Measurements from ENCODE around the gene RWDD4. TPM values are rescaled to one million over a fixed set of nuclear protein-coding genes. Genes with fewer than 3 reads are reported as not detected.

RWDD4 gene
- total and polyA plus RNA-seq, 2 experiments from 2014 or later, result 20.6 to 30.3 TPM

DNA sequence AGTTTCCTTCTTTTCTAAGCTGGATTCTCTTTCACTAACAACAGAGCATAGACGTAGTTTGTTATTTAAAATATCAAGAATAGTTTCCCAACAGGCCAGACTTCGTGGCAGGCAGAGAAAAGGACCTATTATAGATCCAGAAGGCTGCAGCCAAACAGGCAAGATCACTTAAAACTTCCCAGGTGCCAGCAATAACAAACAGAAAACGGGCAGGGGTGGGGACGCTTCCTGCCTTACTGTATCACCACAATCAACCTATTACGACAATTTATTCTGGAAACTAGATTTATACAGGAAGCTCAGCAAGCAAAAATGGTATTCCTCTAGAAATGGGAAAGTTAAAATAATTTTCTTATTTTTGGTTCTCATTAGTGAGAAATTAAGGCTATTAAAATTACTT is 22.1 kb downstream of the RWDD4 start:
- peak overlapping the region; percentile 62 for H3K4me2 ChIP-seq
- no peak for DNase-seq (ENCODE audit: low spot score)
- TF ChIP-seq CTCF (IDR thresholded peaks at IDR 0.05; ENCODE audit: poor library complexity) (no peak), EZH2 (IDR thresholded peaks at IDR 0.05; ENCODE audit: borderline replicate concordance) (no peak), EZH2phosphoT487 (IDR thresholded peaks at IDR 0.05; ENCODE audit: low read depth, severe bottlenecking, unreplicated experiment) (no peak)
- H4K20me1 ChIP-seq (ENCODE audit: insufficient read depth, poor library complexity, severe bottlenecking), result no peaks in the 10 kb centered on the region
- H3K4me1 ChIP-seq (ENCODE audit: insufficient read depth), result no peaks in the 10 kb centered on the region
- peak overlapping the region; percentile 10 for H2AFZ ChIP-seq
- no peaks in the 10 kb centered on the region for H3K9me2 ChIP-seq (replicated peaks; ENCODE audit: insufficient read depth)
- H3K4me3 ChIP-seq, result no peak overlapping the region
- WGBS (ENCODE audit: low lambda C conversion rate, missing lambda C conversion rate), result 49% methylated on average over 5 of the region's 5 CpGs
- no peaks in the 10 kb centered on the region for H3K36me3 ChIP-seq (replicated peaks; ENCODE audit: insufficient read depth, low read depth)
- H3K9me3 ChIP-seq (ENCODE audit: low read depth), result no peaks in the 10 kb centered on the region
- H3K79me2 ChIP-seq, result no peaks in the 10 kb centered on the region
- peak overlapping the region; percentile 57 for H3K27ac ChIP-seq
- no peaks in the 10 kb centered on the region for H3K27me3 ChIP-seq

DNA sequence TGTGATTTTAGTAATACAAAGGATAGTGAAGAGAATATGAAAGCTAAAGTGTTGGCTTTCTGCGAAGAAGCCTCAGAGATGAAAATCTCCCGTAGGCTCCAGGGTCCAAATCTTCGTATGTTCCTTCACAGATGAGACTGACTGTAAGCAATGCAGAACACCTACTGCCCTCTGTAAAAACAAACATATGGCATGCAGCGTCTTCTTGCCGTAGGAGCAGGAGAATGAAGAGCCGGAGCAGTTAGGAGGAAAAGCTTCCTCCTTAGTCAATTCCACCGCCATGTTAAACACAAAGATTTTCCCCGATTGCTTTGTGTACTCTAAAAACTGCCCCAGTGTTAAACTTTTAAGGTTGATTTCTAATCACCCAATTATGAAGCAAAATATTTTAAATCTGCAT is 22.5 kb downstream of the RWDD4 start:
- no peak overlapping the region for H3K4me3 ChIP-seq
- H3K9me2 ChIP-seq (replicated peaks; ENCODE audit: insufficient read depth), result no peaks in the 10 kb centered on the region
- H3K4me1 ChIP-seq (ENCODE audit: insufficient read depth), result no peaks in the 10 kb centered on the region
- H3K9me3 ChIP-seq (ENCODE audit: low read depth), result no peaks in the 10 kb centered on the region
- H3K36me3 ChIP-seq (replicated peaks; ENCODE audit: insufficient read depth, low read depth), result no peaks in the 10 kb centered on the region
- peak overlapping the region; percentile 57 for H3K27ac ChIP-seq
- peak overlapping the region; percentile 10 for H2AFZ ChIP-seq
- H4K20me1 ChIP-seq (ENCODE audit: insufficient read depth, poor library complexity, severe bottlenecking), result no peaks in the 10 kb centered on the region
- peak overlapping the region; percentile 62 for H3K4me2 ChIP-seq
- WGBS (ENCODE audit: low lambda C conversion rate, missing lambda C conversion rate), result 64% methylated on average over 8 of the region's 8 CpGs
- H3K27me3 ChIP-seq, result no peaks in the 10 kb centered on the region
- no peaks in the 10 kb centered on the region for H3K79me2 ChIP-seq
- TF ChIP-seq EZH2 (IDR thresholded peaks at IDR 0.05; ENCODE audit: borderline replicate concordance) (no peak), CTCF (IDR thresholded peaks at IDR 0.05; ENCODE audit: poor library complexity) (peak; percentile 18)
- peak; percentile 34 for DNase-seq (ENCODE audit: low spot score)

DNA sequence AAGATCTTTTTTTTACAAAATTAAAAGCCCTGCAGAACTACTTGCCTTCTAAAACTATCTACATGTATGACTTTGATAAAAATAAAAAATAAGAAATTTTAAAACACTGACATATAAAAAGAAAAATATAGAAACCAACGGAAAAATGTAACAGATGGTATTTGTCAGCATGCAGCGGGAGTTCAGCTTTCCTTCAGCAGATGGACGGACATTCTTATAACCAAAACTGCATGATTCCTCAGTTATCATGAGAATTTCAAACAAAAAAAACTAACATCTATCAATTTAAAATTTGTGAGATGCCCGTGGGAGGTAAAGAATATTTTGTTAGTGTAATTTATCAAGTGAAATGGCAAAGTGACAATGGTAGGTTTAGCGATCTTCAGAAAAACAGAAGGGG is 23.2 kb downstream of the RWDD4 start:
- WGBS (ENCODE audit: low lambda C conversion rate, missing lambda C conversion rate), result 87% methylated on average over 5 of the region's 5 CpGs
- Histone ChIP-seq H3K27me3 (no peaks in the 10 kb centered on the region), H3K27ac (no peak overlapping the region)

More for the DNA sequence above, 23.2 kb downstream of the RWDD4 start:
- TF ChIP-seq EZH2phosphoT487 (IDR thresholded peaks at IDR 0.05; ENCODE audit: low read depth, severe bottlenecking, unreplicated experiment) (no peak), EZH2 (IDR thresholded peaks at IDR 0.05; ENCODE audit: borderline replicate concordance) (no peak), CTCF (IDR thresholded peaks at IDR 0.05; ENCODE audit: poor library complexity) (no peak)
- no peaks in the 10 kb centered on the region for H3K4me1 ChIP-seq (ENCODE audit: insufficient read depth)
- no peak for DNase-seq (ENCODE audit: low spot score)
- H3K79me2 ChIP-seq, result no peaks in the 10 kb centered on the region
- no peak overlapping the region for H2AFZ ChIP-seq
- H3K9me2 ChIP-seq (replicated peaks; ENCODE audit: insufficient read depth), result no peaks in the 10 kb centered on the region
- no peaks in the 10 kb centered on the region for H3K9me3 ChIP-seq (ENCODE audit: low read depth)
- no peak overlapping the region for H3K4me3 ChIP-seq
- H3K36me3 ChIP-seq (replicated peaks; ENCODE audit: insufficient read depth, low read depth), result no peaks in the 10 kb centered on the region
- H4K20me1 ChIP-seq (ENCODE audit: insufficient read depth, poor library complexity, severe bottlenecking), result no peaks in the 10 kb centered on the region
- H3K4me2 ChIP-seq, result no peak overlapping the region
